ENCODE data around the gene CCDC12.

The CCDC12 gene

GRCh38 chr3:46930945-46931403 lies 45.6 kb downstream of the CCDC12 start:
- Histone ChIP-seq H3K4me3 (ENCODE audit: low read depth in 1 of 2, low read length in 2 of 2) (peak overlapping the region in 1 of 2 donors; percentile 22), H3K9me3 (ENCODE audit: control insufficient read depth in 1 of 2, low read length in 2 of 2) (no peaks in the 10 kb centered on the region), H3K27me3 (ENCODE audit: low read depth, low read length) (no peaks in the 10 kb centered on the region), H3K27ac (ENCODE audit: low read length) (peak overlapping the region; percentile 68), H3K36me3 (ENCODE audit: control insufficient read depth in 1 of 2, insufficient read depth in 2 of 2, low read length in 2 of 2) (peaks cover 0 to 9% of the 10 kb centered on the region in 2 donors), H3K4me1 (ENCODE audit: control insufficient read depth in 1 of 2, insufficient read depth in 2 of 2, low read length in 2 of 2) (peaks cover 68 to 79% of the 10 kb centered on the region in 2 donors)

- Histone ChIP-seq H3K4me1 (ENCODE audit: control insufficient read depth in 1 of 2, insufficient read depth in 2 of 2, low read length in 2 of 2) (peaks cover 62 to 78% of the 10 kb centered on the region in 2 donors), H3K9me3 (ENCODE audit: control insufficient read depth in 1 of 2, low read length in 2 of 2) (no peaks in the 10 kb centered on the region), H3K36me3 (ENCODE audit: control insufficient read depth in 1 of 2, insufficient read depth in 2 of 2, low read length in 2 of 2) (peaks cover 2 to 15% of the 10 kb centered on the region in 2 donors), H3K4me3 (ENCODE audit: low read depth in 1 of 2, low read length in 2 of 2) (peak overlapping the region in 1 of 2 donors; percentile 22), H3K27ac (ENCODE audit: low read length) (peak overlapping the region; percentile 68), H3K27me3 (ENCODE audit: low read depth, low read length) (no peaks in the 10 kb centered on the region)
These were observed 46.2 kb downstream of the CCDC12 start for GRCh38 chr3:46930166-46930944.

- Histone ChIP-seq H3K27me3 (ENCODE audit: low read depth, low read length) (no peaks in the 10 kb centered on the region), H3K4me1 (ENCODE audit: control insufficient read depth in 1 of 2, insufficient read depth in 2 of 2, low read length in 2 of 2) (peaks cover 51 to 68% of the 10 kb centered on the region in 2 donors), H3K36me3 (ENCODE audit: control insufficient read depth in 1 of 2, insufficient read depth in 2 of 2, low read length in 2 of 2) (peaks cover 10 to 14% of the 10 kb centered on the region in 2 donors), H3K9me3 (ENCODE audit: control insufficient read depth in 1 of 2, low read length in 2 of 2) (no peaks in the 10 kb centered on the region), H3K27ac (ENCODE audit: low read length) (peak overlapping the region; percentile 56), H3K4me3 (ENCODE audit: low read depth in 1 of 2, low read length in 2 of 2) (no peak overlapping the region)
These were observed 47.2 kb downstream of the CCDC12 start for GRCh38 chr3:46929324-46929723.

GRCh38 chr3:46928282-46928681 lies 48.3 kb downstream of the CCDC12 start:
- Histone ChIP-seq H3K4me1 (ENCODE audit: control insufficient read depth in 1 of 2, insufficient read depth in 2 of 2, low read length in 2 of 2) (peaks cover 49 to 59% of the 10 kb centered on the region in 2 donors), H3K27ac (ENCODE audit: low read length) (peak overlapping the region; percentile 56), H3K4me3 (ENCODE audit: low read depth in 1 of 2, low read length in 2 of 2) (no peak overlapping the region), H3K9me3 (ENCODE audit: control insufficient read depth in 1 of 2, low read length in 2 of 2) (no peaks in the 10 kb centered on the region), H3K36me3 (ENCODE audit: control insufficient read depth in 1 of 2, insufficient read depth in 2 of 2, low read length in 2 of 2) (peaks cover 15 to 20% of the 10 kb centered on the region in 2 donors), H3K27me3 (ENCODE audit: low read depth, low read length) (no peaks in the 10 kb centered on the region)

- H3K4me1 ChIP-seq (ENCODE audit: control insufficient read depth in 1 of 2, insufficient read depth in 2 of 2, low read length in 2 of 2), result peaks cover 43 to 53% of the 10 kb centered on the region in 2 donors
- H3K36me3 ChIP-seq (ENCODE audit: control insufficient read depth in 1 of 2, insufficient read depth in 2 of 2, low read length in 2 of 2), result peaks cover 21 to 25% of the 10 kb centered on the region in 2 donors
- H3K27ac ChIP-seq (ENCODE audit: low read length), result peak overlapping the region; percentile 58
These were observed 48.8 kb downstream of the CCDC12 start for GRCh38 chr3:46927718-46928073.

GRCh38 chr3:46926871-46927717 lies 49.5 kb downstream of the CCDC12 start:
- peaks cover 27 to 31% of the 10 kb centered on the region in 2 donors for H3K36me3 ChIP-seq (ENCODE audit: control insufficient read depth in 1 of 2, insufficient read depth in 2 of 2, low read length in 2 of 2)
- H3K27ac ChIP-seq (ENCODE audit: low read length), result peak overlapping the region; percentile 58
- H3K9me3 ChIP-seq (ENCODE audit: control insufficient read depth in 1 of 2, low read length in 2 of 2), result no peaks in the 10 kb centered on the region
- no peak overlapping the region for H3K4me3 ChIP-seq (ENCODE audit: low read depth in 1 of 2, low read length in 2 of 2)
- peaks cover 37 to 47% of the 10 kb centered on the region in 2 donors for H3K4me1 ChIP-seq (ENCODE audit: control insufficient read depth in 1 of 2, insufficient read depth in 2 of 2, low read length in 2 of 2)
- no peaks in the 10 kb centered on the region for H3K27me3 ChIP-seq (ENCODE audit: low read depth, low read length)

More at GRCh38 chr3:46927718-46928073, 48.8 kb downstream of the CCDC12 start:
- Histone ChIP-seq H3K27me3 (ENCODE audit: low read depth, low read length) (no peaks in the 10 kb centered on the region), H3K4me3 (ENCODE audit: low read depth in 1 of 2, low read length in 2 of 2) (no peak overlapping the region), H3K9me3 (ENCODE audit: control insufficient read depth in 1 of 2, low read length in 2 of 2) (no peaks in the 10 kb centered on the region)

GRCh38 chr3:46926447-46926846 lies 50.1 kb downstream of the CCDC12 start:
- Histone ChIP-seq H3K4me1 (ENCODE audit: control insufficient read depth in 1 of 2, insufficient read depth in 2 of 2, low read length in 2 of 2) (peaks cover 31 to 41% of the 10 kb centered on the region in 2 donors), H3K36me3 (ENCODE audit: control insufficient read depth in 1 of 2, insufficient read depth in 2 of 2, low read length in 2 of 2) (peaks cover 34 to 38% of the 10 kb centered on the region in 2 donors), H3K9me3 (ENCODE audit: control insufficient read depth in 1 of 2, low read length in 2 of 2) (no peaks in the 10 kb centered on the region), H3K27ac (ENCODE audit: low read length) (peak overlapping the region; percentile 58), H3K4me3 (ENCODE audit: low read depth in 1 of 2, low read length in 2 of 2) (no peak overlapping the region), H3K27me3 (ENCODE audit: low read depth, low read length) (no peaks in the 10 kb centered on the region)

GRCh38 chr3:46926039-46926438 lies 50.5 kb downstream of the CCDC12 start:
- no peak overlapping the region for H3K27ac ChIP-seq (ENCODE audit: low read length)
- H3K9me3 ChIP-seq (ENCODE audit: control insufficient read depth in 1 of 2, low read length in 2 of 2), result no peaks in the 10 kb centered on the region
- H3K36me3 ChIP-seq (ENCODE audit: control insufficient read depth in 1 of 2, insufficient read depth in 2 of 2, low read length in 2 of 2), result peaks cover 38 to 42% of the 10 kb centered on the region in 2 donors
- H3K27me3 ChIP-seq (ENCODE audit: low read depth, low read length), result no peaks in the 10 kb centered on the region
- no peak overlapping the region for H3K4me3 ChIP-seq (ENCODE audit: low read depth in 1 of 2, low read length in 2 of 2)
- peaks cover 27 to 37% of the 10 kb centered on the region in 2 donors for H3K4me1 ChIP-seq (ENCODE audit: control insufficient read depth in 1 of 2, insufficient read depth in 2 of 2, low read length in 2 of 2)

GRCh38 chr3:46925585-46925934 lies 51.0 kb downstream of the CCDC12 start:
- Histone ChIP-seq H3K9me3 (ENCODE audit: control insufficient read depth in 1 of 2, low read length in 2 of 2) (no peaks in the 10 kb centered on the region), H3K4me3 (ENCODE audit: low read depth in 1 of 2, low read length in 2 of 2) (no peak overlapping the region), H3K36me3 (ENCODE audit: control insufficient read depth in 1 of 2, insufficient read depth in 2 of 2, low read length in 2 of 2) (peaks cover 42 to 47% of the 10 kb centered on the region in 2 donors), H3K4me1 (ENCODE audit: control insufficient read depth in 1 of 2, insufficient read depth in 2 of 2, low read length in 2 of 2) (peaks cover 22 to 32% of the 10 kb centered on the region in 2 donors), H3K27ac (ENCODE audit: low read length) (no peak overlapping the region), H3K27me3 (ENCODE audit: low read depth, low read length) (no peaks in the 10 kb centered on the region)

DNA sequence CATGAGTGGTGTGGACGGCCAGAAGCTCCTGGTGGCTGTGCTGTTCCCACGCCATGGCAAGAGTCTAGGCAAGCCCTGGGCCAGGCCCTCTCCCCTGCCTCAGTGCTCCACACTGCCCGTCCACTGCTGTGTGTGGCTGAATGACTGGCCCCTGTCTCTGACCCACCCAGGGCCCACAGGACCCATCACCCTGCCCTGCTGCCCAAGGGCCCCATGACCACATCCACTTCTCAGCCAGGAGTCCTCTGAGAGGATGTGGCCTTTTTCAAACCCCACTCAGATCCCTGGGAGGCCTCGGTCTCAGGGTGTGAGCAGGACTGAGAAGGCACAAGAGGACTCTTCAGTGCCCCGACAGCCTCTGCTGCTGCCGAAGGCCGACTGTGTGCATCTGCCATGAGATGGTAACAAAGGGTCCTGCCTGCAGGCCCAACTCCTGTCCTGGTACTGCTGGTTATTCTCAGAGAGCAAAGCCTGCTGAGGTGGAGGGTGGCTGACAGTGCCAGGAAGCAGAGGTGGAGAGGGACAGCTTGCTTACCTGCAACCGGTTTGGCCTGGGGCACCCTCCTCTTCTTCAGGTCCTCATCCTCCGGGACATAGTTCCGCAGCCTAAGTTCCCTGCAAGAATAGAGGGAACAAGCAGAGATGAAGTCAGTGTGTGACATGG lies 51.5 kb downstream of the CCDC12 start:
- Histone ChIP-seq H3K36me3 (ENCODE audit: control insufficient read depth in 1 of 2, insufficient read depth in 2 of 2, low read length in 2 of 2) (peaks cover 47 to 52% of the 10 kb centered on the region in 2 donors), H3K4me1 (ENCODE audit: control insufficient read depth in 1 of 2, insufficient read depth in 2 of 2, low read length in 2 of 2) (peaks cover 17 to 27% of the 10 kb centered on the region in 2 donors), H3K27me3 (ENCODE audit: low read depth, low read length) (no peaks in the 10 kb centered on the region), H3K4me3 (ENCODE audit: low read depth in 1 of 2, low read length in 2 of 2) (no peak overlapping the region), H3K9me3 (ENCODE audit: control insufficient read depth in 1 of 2, low read length in 2 of 2) (no peaks in the 10 kb centered on the region), H3K27ac (ENCODE audit: low read length) (no peak overlapping the region)

Data from muscle layer of duodenum (tissue), 2 donors.